H9 (cell line): ENCODE measurements around the gene WHRN. TPM values are rescaled to one million over a fixed set of nuclear protein-coding genes. Genes with fewer than 3 reads are reported as not detected.

ENCODE experiments used
- DNase-seq: peaks from one replicate; pipeline ENCODE4 v3.0.0-alpha.2; 2017
- H2AFZ ChIP-seq: one replicate; pipeline ENCODE4 v1.6.1; 2013; ENCODE audit warnings: mild to moderate bottlenecking, low read length, control low read depth, moderate library complexity
- H2AK5ac ChIP-seq: 2 replicates; pipeline ENCODE4 v1.6.1; 2013; ENCODE audit warnings: low read length, control low read depth, mixed read lengths; ENCODE audit not compliant: insufficient read length
- H2BK120ac ChIP-seq: one replicate; pipeline ENCODE4 v1.6.1; 2013; ENCODE audit warnings: low read depth, mild to moderate bottlenecking, low read length, control low read depth, inconsistent platforms; ENCODE audit not compliant: poor library complexity, severe bottlenecking
- H2BK12ac ChIP-seq: 2 replicates; pipeline ENCODE4 v1.6.1; 2013; ENCODE audit warnings: low read length, control low read depth, mixed read lengths, low read depth; ENCODE audit not compliant: insufficient read length
- H2BK15ac ChIP-seq: 2 replicates; pipeline ENCODE4 v1.6.1; 2013; ENCODE audit warnings: low read depth, low read length, control low read depth
- H2BK20ac ChIP-seq: one replicate; pipeline ENCODE4 v1.6.1; 2013; ENCODE audit warnings: low read depth, mild to moderate bottlenecking, low read length, control low read depth, inconsistent platforms; ENCODE audit not compliant: poor library complexity, severe bottlenecking
- H2BK5ac ChIP-seq: 2 replicates; pipeline ENCODE4 v1.6.1; 2013; ENCODE audit warnings: low read length, control low read depth, mixed read lengths; ENCODE audit not compliant: insufficient read length
- H3K14ac ChIP-seq: 2 replicates; pipeline ENCODE4 v1.6.1; 2013; ENCODE audit warnings: low read length, control low read depth; ENCODE audit not compliant: insufficient read depth
- H3K18ac ChIP-seq: 2 replicates; pipeline ENCODE4 v1.6.1; 2013; ENCODE audit warnings: low read depth, mild to moderate bottlenecking, mixed read lengths, low read length, control low read depth; ENCODE audit not compliant: insufficient read length
- H3K23ac ChIP-seq: 2 replicates; pipeline ENCODE4 v1.6.1; 2013; ENCODE audit warnings: low read length, control low read depth, mixed read lengths, low read depth; ENCODE audit not compliant: insufficient read length
- H3K23me2 ChIP-seq: 2 replicates; pipeline ENCODE4 v1.6.1; 2013; ENCODE audit warnings: low read depth, mild to moderate bottlenecking, mixed read lengths, low read length, control low read depth; ENCODE audit not compliant: insufficient read length, poor library complexity, severe bottlenecking
- H3K27ac ChIP-seq: 2 replicates; pipeline ENCODE4 v1.5.1; 2013; ENCODE audit warnings: low read length, control low read depth, mixed read lengths, low read depth; ENCODE audit not compliant: insufficient read length
- H3K27me3 ChIP-seq: 2 replicates; pipeline ENCODE4 v1.6.1; 2013; ENCODE audit warnings: low read length, control low read depth, inconsistent platforms; ENCODE audit not compliant: insufficient read depth
- H3K4ac ChIP-seq: 2 replicates; pipeline ENCODE4 v1.6.1; 2013; ENCODE audit warnings: low read depth, mild to moderate bottlenecking, control low read depth, inconsistent platforms, low read length, moderate library complexity
- H3K4me1 ChIP-seq: 2 replicates; pipeline ENCODE4 v1.6.1; 2013; ENCODE audit warnings: low read length, control low read depth, inconsistent platforms; ENCODE audit not compliant: insufficient read depth
- H3K4me2 ChIP-seq: 2 replicates; pipeline ENCODE4 v1.6.1; 2013; ENCODE audit warnings: low read length, control low read depth, mixed read lengths; ENCODE audit not compliant: insufficient read length, insufficient read depth
- H3K56ac ChIP-seq: 2 replicates; pipeline ENCODE4 v1.6.1; 2013; ENCODE audit warnings: low read depth, mild to moderate bottlenecking, mixed read lengths, low read length, control low read depth; ENCODE audit not compliant: insufficient read length
- H3K79me1 ChIP-seq: 2 replicates; pipeline ENCODE4 v1.6.1; 2013; ENCODE audit warnings: low read depth, mild to moderate bottlenecking, moderate library complexity, low read length, control low read depth, inconsistent platforms; ENCODE audit not compliant: insufficient read depth, poor library complexity, severe bottlenecking
- H3K79me2 ChIP-seq: 2 replicates; pipeline ENCODE4 v1.6.1; 2013; ENCODE audit warnings: low read length, control low read depth, inconsistent platforms; ENCODE audit not compliant: insufficient read depth
- H3K9ac ChIP-seq: 2 replicates; pipeline ENCODE4 v1.6.1; 2013; ENCODE audit warnings: low read length, control low read depth, mixed read lengths; ENCODE audit not compliant: insufficient read length; ENCODE audit errors: extremely low read depth
- H3K9me3 ChIP-seq: one replicate; pipeline ENCODE4 v1.6.1; 2013; ENCODE audit warnings: low read depth, low read length, inconsistent platforms; ENCODE audit not compliant: control insufficient read depth
- H3T11ph ChIP-seq: one replicate; pipeline ENCODE4 v1.6.1; 2013; ENCODE audit warnings: mild to moderate bottlenecking, low read length, control low read depth, inconsistent platforms
- H4K20me1 ChIP-seq: one replicate; pipeline ENCODE4 v1.6.1; 2013; ENCODE audit not compliant: control insufficient read depth, insufficient read length, insufficient read depth
- H4K5ac ChIP-seq: 2 replicates; pipeline ENCODE4 v1.6.1; 2013; ENCODE audit warnings: low read depth, mild to moderate bottlenecking, mixed read lengths, low read length, control low read depth; ENCODE audit not compliant: insufficient read length
- H4K8ac ChIP-seq: replicated peaks from 2 replicates; pipeline ENCODE4 v1.6.1; 2013; ENCODE audit warnings: low read length, control low read depth, mixed read lengths, low read depth; ENCODE audit not compliant: insufficient read length
- H4K91ac ChIP-seq: 2 replicates; pipeline ENCODE4 v1.6.1; 2013; ENCODE audit warnings: low read depth, mild to moderate bottlenecking, moderate library complexity, mixed read lengths, low read length, control low read depth; ENCODE audit not compliant: insufficient read length
- H3K27ac Mint-ChIP-seq, 3 experiments: 2 replicates in 2 of 3; 3 replicates in 1 of 3; pipeline ENCODE4 v1.8.0; 2020 to 2021; ENCODE audit warnings: mixed read lengths in 3 of 3, mild to moderate bottlenecking in 1 of 3, moderate library complexity in 1 of 3
- H3K27me3 Mint-ChIP-seq: 2 replicates; pipeline ENCODE4 v1.8.0; 2021; ENCODE audit warnings: low read depth, mild to moderate bottlenecking, moderate library complexity, mixed read lengths
- H3K36me3 Mint-ChIP-seq, 3 experiments: 2 replicates in 2 of 3; 3 replicates in 1 of 3; pipeline ENCODE4 v1.8.0; 2020 to 2021; ENCODE audit warnings: low read depth in 3 of 3, mixed read lengths in 3 of 3; ENCODE audit not compliant: insufficient read depth in 1 of 3
- H3K4me1 Mint-ChIP-seq, 2 experiments: 2 replicates each; pipeline ENCODE4 v1.8.0; 2020; ENCODE audit warnings: mixed read lengths in 2 of 2
- H3K4me3 Mint-ChIP-seq, 2 experiments: 2 replicates in 1 of 2; 3 replicates in 1 of 2; pipeline ENCODE4 v1.8.0; 2020 to 2021; ENCODE audit warnings: mild to moderate bottlenecking in 2 of 2, mixed read lengths in 2 of 2, moderate library complexity in 1 of 2
- H3K9me3 Mint-ChIP-seq, 2 experiments: 2 replicates in 1 of 2; 3 replicates in 1 of 2; pipeline ENCODE4 v1.8.0; 2020; ENCODE audit warnings: mild to moderate bottlenecking in 2 of 2, mixed read lengths in 2 of 2, moderate library complexity in 1 of 2
- CTCF ChIP-seq: fragments of 200-600 bp; sonication (generic); conservative IDR thresholded peaks from 3 replicates; pipeline ENCODE4 v1.8.0; 2021; ENCODE audit warnings: antibody characterized with exemption, mild to moderate bottlenecking
- WGBS: extraction: QIAGEN DNeasy Blood & Tissue Kit; methylation state at CpG from one replicate; pipeline ENCODE4 v1.1.7; 2013; ENCODE audit warnings: missing lambda C conversion rate, low lambda C conversion rate, mixed read lengths; ENCODE audit not compliant: insufficient read length; ENCODE audit errors: extremely low coverage; 5-methylcytosine and 5-hydroxymethylcytosine counted together
- total RNA-seq: library from RNA; stranded (reverse); gene quantifications from 2 replicates; pipeline ENCODE4 v1.2.1, GENCODE V29; 2021

The WHRN gene
- total RNA-seq, 1 experiment from 2014 or later, result 2.2 TPM

GRCh38 chr9:114489928-114490327, 15.3 kb downstream of the WHRN start:
- Histone ChIP-seq H3K4ac (no peak overlapping the region), H2BK5ac (no peak overlapping the region), H4K20me1 (no peaks in the 10 kb centered on the region), H4K91ac (no peak overlapping the region), H3K79me2 (no peaks in the 10 kb centered on the region), H3K56ac (no peak overlapping the region), H3K9me3 (no peaks in the 10 kb centered on the region), H3K23me2 (no peaks in the 10 kb centered on the region), H3K79me1 (no peaks in the 10 kb centered on the region), H3K9ac (no peak overlapping the region), H3K27me3 (no peaks in the 10 kb centered on the region), H3T11ph (no peak overlapping the region), H2AFZ (no peak overlapping the region), H4K5ac (no peak overlapping the region), H3K23ac (no peak overlapping the region), H4K8ac (no peak overlapping the region), H2BK15ac (no peak overlapping the region), H2BK20ac (no peak overlapping the region), H3K4me2 (no peak overlapping the region), H3K27ac (no peak overlapping the region), H2AK5ac (no peak overlapping the region), H3K14ac (no peak overlapping the region), H2BK12ac (no peak overlapping the region), H3K4me1 (no peaks in the 10 kb centered on the region), H2BK120ac (no peak overlapping the region), H3K18ac (no peak overlapping the region)
- no peak for DNase-seq
- no peak overlapping the region for H3K4me3 Mint-ChIP-seq
- H3K27me3 Mint-ChIP-seq, result peaks cover 5% of the 10 kb centered on the region
- peaks cover 3 to 4% of the 10 kb centered on the region in 2 experiments; a peak in 2 of 4 replicates for H3K4me1 Mint-ChIP-seq
- H3K27ac Mint-ChIP-seq, result no peak overlapping the region
- no peaks in the 10 kb centered on the region for H3K9me3 Mint-ChIP-seq
- no peaks in the 10 kb centered on the region for H3K36me3 Mint-ChIP-seq
- TF ChIP-seq CTCF, result no peak
- no CpG with 5 or more reads among the region's 12 CpGs for WGBS
